Measurements from ENCODE around the gene ADAMTS2.

- TF ChIP-seq CTCF (IDR thresholded peaks at IDR 0.05) (no peak), POLR2A (IDR thresholded peaks at IDR 0.05) (no peak)
Measured at GRCh38 chr5:179300581-179301180, 44.6 kb downstream of the ADAMTS2 start.

Data from lower leg skin (tissue), 3 donors.